ENCODE measurements around the gene MYADML2.

The MYADML2 gene

DNA sequence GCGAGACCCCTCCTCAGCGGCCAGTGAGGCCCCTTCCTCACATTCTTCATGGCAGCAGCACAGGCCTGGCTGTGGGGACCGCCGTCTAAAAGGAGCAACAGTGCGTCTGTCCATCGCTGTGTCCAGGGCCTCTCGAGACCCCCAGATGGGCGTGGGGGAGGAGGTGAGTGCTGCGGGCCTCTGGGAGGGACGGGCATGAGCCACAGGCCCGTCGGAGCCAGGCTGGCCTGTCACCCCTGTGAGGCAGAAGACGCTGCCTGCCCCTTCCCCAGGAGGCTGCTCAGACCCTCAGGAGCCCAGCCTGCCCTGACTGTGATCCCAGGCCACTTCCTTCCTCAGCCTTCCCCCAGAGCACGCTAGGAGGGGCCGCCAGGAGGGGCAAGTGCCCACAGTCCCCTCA is 7.8 kb downstream of the MYADML2 start:
- DNase-seq (ENCODE audit: low read depth), result no peak

DNA sequence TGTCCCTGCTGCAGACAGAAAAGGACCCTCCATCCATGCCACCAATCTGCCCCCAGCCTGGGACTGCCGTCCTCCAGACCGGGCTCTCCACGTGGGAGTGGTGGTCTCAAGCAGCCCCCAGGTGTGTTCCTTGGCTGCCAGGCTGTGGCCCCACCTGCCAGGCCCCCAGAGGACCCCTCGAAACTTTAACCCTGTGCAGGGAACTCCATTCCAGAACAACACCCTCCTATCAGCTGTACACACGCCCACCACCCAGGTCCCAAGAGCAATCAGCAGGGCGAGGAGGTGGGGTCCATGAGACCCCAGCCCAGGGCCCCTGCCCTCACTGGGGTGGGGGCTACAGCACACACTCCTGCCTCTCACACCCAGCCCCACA is 11.3 kb downstream of the MYADML2 start:
- DNase-seq (ENCODE audit: low read depth), result no peak

DNA sequence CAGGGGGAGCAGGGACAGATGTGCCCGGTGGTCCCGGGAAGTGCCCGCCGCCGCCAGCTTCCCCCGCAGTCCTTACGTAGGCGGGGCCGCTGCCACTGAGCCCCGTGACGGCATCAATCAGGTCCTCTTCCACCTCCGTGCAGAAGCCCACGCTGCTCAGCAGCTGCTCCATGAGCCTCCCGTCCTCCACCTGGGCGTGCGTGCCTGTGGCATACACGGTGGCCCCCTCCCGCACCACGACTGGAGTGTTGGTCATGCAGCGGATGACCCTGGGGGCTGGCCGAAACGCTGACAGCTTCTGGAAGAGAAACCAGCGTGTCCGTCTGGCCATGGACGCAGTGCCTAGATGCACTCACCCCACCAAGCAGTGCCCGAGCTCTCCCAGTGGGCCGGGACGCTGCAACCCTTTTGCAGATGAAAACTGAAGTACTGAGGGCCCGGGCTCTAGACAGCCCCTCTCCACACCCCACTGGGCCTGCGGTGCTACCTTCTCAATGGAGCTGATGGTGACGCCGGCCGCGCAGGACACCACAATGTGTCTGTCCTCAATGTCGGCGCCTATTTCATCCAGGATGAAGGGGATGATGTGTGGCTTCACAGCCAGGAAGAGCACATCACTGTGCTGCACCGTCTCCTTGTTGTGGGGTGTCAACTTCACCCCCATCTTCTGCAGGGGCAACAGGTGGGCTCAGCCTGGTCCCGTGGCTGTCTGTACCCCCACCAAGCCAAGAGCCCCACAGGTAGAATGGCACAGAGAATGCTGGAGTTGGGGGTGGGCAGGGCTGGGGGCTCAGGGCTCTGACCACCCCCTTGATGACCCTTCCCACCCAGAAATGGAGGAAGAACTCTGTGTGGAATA is 12.0 kb downstream of the MYADML2 start:
- DNase-seq (ENCODE audit: low read depth), result no peak

DNA sequence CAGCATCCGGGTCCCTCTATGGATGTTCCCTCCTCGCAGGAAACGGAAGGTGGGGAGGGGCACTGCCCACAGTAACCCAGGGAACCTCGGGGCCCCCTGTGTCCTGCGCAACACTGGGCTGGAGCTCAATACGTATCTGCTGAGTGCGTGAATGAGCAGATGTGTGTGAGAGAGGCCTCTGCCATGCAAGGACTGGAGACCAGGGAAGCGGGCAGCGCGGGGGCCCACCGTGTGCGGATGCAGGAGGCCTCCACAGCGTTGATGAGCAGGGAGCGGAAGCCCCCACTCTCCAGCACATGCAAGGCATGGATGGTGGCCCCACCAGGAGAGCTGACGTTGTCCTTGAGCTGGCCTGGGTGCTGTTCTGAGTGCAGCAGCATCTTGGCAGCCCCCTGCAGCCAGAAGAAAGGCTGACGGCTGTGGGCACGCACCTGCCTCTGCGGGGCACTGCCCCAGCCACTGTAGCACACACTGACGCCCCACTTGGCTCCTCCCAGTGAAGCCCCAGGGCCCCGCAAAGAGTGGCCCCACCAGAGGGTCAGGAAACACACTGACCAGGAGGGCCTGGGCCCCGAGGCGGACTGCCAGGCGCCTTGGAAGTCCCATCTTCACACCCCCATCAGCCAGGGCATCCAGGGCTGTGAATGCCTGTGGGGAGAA is 12.8 kb downstream of the MYADML2 start:
- DNase-seq (ENCODE audit: low read depth), result no peak

DNA sequence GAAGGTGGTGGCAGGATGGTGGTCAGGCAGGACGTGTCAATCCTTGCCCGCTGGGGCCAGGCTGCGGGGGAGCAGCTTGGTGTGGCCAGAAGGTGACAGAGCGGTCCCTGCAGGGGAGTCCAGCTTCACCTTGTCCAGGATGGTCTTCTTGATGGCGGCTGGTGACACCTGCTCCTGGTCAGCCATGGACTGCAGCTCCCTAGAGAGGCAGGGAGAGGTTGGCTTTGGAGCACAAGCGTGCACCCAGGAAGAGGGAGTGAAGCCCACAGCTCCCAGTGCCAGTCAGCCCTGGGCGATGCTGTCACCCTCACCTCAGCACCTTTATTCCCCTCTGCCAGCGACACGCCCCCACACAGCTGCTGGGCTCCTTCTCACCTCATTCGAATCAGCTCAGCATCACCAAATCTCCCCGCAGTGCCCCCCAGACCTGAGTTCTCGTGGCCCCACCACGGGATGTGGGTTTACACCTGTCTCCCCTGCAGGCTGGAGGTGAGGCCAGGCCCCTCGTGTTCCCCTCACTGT is 13.8 kb downstream of the MYADML2 start:
- DNase-seq (ENCODE audit: low read depth), result no peak

DNA sequence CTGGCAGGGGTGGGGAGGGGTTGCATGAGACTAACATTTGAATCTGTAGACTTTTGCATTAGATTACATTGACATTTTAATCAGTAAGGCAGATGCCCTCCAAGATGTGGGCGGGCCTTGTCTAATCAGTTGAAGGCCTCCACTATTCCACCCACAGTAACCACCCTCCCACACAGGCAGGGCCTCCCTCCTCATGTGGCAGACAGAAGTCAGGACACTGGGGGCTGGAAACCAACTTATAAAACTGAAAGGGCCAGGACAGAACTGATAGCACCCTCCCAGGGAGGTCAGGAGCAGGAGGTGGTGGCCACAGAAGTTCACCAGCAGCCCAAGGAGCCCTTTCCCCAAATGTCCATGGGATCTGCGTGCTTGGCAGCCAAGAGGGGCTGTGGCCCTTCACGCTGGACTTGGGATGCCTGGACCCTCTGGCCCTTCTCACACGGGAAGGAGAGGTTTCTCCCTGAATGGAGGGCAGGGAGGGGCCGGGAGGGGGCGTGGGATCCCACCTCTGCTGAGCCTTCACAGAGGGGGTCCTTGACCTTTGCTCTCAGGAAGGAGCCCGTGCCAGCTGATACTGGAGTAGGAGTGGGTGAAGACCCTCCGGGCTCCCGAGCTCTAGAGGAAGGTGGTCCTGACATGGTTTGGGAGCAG is 14.6 kb downstream of the MYADML2 start:
- DNase-seq (ENCODE audit: low read depth), result no peak

DNA sequence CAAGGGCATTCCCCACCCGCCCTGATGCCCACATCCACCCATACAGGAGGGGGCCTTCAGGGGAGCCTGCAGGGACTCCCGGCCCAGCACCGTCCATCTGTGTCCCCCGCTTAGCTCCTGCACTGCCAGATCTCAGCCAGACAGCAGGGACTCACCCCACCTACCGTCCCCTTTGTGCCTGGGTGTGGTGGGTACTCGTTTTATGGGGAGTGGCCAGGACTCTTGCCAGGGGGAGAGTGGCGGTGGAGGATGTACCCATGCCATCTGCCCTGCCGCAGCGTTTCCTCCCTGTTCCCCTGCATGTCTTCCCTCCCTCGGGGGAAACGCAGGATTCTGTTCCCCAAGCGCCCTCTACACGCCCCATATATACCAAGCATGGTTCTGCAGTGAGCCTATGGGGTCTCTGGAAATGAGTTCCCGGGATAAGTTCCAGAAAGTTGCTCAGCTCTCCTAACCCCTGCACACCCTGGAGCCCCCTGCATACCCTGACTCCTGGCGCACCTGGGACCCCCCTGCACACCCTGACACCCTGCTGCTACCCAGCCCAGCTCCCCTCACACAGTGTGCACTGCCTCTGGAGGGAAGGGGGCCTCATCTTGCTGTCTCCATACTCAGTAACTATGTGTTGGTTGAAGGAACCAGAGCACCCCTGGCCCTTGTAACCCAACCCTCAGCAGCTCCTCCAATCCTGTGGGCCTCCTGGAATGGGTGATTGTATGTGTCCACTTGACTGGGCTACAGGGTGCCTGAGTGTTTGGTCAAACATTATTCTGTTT is 15.3 kb downstream of the MYADML2 start:
- no peak for DNase-seq (ENCODE audit: low read depth)

DNA sequence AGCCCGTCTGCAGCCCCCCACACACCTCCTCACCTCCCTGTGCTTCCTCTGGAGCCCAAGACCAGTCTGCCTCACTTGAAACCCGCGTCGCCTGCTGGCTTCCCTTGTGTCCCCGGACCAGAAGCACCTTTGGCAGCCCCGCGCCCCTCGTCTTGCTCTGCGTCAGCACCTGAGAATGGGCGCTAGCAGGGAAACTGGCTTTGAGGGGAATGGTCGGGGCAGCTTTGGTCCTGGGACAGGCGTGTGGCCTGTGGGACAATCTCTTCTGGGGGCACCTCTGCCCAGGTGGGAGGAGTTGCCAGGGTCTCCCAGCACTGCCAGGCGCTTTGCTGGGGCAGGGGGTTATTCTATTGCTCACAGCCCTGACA is 15.9 kb downstream of the MYADML2 start:
- no peak for DNase-seq (ENCODE audit: low read depth)

DNA sequence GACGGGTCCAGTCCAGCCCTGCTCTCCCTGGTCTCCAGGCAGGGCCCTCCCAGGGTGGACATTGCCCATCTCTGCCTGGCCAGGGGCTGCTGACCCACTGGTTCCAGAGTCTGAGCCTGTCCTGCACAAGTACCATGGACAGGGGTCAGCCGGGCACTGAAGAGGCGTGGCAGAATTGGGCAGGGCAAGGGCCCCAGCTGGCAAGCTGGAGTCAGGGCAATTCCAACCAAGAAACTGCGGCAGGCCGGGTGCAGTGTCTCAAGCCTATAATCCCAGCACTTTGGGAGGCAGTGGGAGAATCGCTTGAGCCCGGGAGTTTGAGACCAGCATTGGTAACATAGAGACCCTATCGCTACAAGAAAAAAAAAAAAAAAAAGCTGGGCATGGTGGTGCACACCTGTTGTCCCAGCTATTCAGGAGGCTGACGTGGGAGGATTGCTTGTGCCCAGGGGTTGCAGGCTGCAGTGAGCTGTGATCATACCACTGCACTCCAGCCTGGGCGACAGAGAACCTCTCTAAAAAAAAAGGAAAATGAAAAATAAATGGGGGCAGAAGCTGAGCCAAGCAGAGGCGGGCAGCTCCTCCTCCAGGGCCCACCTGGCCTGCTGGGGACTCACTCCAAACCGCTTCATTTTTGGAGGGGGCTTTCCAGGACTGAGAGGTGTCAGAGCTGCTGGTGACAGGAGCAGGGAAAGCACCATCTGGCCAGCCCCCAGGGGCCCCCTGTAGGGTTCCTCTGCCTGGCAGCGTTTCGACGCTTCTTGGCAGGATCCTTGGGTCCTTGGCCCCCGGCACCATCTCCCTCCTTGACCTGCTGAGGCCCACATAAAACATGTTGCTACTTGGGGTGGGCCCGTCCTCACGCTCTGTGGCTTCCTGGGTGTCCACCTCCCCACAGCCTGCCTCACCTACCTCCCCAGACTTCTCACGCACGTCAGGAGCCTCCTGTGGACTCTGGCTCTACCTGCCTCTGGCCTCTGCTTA is 16.6 kb downstream of the MYADML2 start:
- DNase-seq (ENCODE audit: low read depth), result no peak

DNA sequence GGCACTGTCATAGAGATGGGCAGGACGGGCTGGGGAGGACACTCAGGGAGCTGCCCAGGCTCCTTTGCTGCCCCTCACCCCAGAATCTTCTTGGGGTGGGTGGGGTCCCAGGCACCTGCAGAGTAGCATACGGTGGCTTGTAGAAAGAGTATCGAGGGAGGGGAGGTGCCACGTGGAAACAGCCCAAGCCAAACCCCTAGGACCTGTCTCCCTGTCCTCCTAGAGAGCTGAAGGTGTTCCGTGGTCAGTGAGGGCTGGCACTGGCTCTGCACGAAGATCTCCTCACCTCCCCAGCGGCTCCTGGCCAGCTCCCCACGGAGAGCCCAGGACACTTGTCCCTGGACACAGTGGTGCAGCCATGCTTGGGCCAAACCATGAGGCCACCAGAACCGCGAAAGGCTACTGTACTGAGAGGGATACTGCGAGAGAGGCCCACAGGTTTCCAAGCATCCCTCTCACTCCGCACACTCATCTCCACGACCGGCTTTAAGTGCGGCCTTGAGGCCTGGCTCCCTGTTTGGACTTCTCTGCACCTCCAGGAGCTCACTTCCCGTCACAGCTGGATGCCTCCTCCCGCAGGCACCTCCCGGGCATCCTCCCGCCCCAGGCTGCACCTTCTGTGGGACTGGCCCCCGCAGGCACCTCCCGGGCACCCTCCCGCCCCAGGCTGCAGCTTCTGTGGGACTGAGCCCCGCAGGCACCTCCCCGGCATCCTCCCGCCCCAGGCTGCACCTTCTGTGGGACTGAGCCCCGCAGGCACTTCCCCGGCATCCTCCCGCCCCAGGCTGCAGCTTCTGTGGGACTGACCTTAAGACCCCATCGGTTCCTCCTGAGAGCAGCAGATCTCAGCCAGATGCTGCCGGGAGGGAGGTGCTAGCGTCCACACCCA is 17.5 kb downstream of the MYADML2 start:
- no peak for DNase-seq (ENCODE audit: low read depth)

DNA sequence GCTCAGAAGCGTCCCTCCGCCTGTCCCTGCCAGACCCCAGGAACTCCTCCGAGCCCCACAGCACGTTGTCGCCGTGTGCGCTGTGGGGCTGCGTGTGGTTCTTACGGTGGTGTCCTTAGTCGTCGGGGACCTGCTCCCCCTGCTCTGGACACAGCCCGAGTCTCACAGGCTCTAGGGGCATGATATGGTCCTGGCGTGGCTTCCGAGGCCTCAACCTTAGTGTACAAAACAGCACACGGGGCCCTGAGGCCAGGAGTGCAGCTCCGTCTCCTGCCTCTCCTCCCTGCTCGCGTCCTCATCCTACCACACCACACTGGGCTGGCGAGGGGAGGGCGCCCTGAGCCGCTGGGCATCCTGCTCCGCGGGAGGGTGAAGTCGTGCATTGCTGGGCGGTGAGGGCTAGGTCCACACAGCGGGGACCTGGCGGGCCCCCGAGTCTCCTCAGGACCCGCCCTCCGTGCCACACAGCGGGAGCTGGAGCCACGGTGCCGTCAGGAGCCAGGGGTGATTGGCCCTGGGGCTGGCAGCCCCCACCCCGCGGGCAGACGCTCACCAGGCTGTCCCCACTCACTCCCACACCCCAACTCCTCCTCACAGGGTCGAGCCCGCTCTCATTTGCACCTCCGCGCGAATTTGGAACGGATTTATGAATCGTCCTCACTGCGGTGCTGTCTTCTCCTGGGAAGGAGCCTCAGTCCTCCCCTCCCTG is 18.3 kb downstream of the MYADML2 start:
- no peak for DNase-seq (ENCODE audit: low read depth)

DNA sequence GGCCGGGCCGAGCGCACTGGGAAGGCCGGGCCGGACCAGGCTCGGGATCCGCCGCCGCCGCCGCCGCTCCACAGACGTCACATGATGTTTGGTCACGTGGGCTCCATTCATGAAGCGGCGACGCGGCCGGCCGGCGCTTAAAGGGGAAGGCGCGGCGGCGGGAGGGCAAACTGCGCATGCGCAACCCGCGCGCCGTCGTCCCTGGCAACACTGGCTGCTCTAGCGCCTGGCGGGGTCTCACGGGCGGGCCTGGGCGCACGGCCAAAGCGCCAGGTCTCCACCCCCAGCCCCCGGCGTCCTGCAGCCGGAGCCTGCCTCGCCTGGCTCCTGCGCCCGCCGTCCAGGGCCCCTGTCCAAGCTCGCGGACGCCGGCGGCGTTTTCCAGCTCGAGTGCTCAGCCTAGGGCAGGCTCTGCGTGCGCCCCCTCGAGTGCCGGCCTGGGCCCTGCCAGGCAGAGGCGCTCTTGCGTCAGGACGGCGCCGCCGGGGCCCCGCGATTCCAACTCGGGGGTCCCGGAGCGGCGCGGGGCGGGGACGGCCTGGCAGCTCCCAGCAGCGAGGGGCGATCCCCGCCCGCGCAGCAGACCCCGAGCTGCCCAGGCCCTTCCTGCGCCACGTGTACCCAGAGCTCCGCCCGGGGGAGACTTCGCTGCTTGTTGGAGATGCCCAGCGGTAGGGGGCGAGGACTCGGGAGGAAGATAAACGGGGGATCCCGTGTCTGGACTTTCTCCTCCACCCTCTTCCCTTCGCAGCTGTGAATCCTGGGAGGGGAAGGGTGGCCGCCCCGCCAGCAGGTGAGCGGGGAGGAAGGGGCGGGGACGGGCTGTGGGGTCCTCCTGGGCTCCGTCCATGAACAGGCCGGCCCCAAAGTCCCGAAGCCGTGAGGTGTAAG is 19.1 kb downstream of the MYADML2 start, which contains the start of gene MAFG:
MAFG (minus strand) TSS at position 83 of the 891 bp plus-strand sequence. CDS start 4,550 bp downstream, outside the sequence.
- DNase-seq (ENCODE audit: low read depth), result peak; percentile 73

DNA sequence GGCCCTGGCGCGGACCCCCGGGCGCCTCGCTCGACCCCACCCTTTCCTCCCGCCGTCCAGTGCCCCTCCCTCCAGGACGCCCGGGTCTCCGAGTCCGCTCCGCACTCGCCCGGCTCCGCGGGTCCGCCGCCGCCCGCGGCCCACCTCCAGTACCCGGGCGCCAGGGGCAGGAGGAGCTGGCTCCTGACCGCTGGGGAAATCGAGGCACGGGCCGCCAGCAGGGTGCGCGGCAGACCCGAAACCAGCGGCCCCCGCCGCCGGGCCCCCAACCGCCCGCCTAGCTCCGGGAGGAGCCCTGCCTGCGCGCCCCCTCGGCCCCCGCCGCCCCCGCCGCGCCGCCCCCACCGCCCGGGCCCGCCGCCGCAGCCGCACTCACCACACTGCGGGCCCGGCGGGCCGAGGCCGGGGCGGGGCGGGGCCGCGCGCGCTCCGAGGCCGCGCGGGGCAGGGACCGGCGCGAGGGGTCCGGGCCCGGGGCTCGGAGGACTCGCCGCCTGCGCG is 19.8 kb downstream of the MYADML2 start:
- DNase-seq (ENCODE audit: low read depth), result no peak

DNA sequence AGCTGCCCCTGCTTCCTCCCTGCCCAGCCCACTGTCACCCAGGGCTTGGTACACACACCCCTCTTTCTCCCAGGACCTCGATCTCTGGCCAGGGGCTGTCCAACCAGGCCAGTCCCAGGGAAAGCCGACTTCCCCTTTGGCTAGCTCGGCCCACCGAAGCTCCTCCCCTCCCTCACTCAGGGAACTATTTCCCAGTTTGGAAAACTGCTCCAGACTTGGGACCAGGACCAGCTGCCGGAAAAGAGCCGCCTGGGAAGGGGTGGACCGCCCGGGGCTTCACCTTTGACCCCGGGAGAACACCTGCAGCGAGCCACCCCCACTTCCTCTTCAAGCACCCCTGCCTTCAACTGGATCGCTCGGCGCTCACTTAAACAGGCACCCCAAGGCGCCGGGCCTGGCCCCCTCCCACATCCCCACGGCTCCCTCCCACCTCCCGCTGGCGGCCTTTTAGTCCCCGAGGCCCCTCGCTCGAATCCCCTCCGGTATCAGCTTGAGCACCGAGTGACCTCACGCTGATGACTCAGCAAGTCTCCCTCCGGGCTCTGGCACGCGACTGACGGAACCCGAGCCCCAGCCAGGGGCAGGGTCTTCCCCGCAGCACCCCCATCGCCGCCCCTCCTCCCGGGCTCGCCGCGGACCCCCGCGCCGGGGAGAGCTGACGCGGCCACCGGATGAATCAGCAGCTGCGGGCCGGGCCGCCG is 20.4 kb downstream of the MYADML2 start:
- no peak for DNase-seq (ENCODE audit: low read depth)

DNA sequence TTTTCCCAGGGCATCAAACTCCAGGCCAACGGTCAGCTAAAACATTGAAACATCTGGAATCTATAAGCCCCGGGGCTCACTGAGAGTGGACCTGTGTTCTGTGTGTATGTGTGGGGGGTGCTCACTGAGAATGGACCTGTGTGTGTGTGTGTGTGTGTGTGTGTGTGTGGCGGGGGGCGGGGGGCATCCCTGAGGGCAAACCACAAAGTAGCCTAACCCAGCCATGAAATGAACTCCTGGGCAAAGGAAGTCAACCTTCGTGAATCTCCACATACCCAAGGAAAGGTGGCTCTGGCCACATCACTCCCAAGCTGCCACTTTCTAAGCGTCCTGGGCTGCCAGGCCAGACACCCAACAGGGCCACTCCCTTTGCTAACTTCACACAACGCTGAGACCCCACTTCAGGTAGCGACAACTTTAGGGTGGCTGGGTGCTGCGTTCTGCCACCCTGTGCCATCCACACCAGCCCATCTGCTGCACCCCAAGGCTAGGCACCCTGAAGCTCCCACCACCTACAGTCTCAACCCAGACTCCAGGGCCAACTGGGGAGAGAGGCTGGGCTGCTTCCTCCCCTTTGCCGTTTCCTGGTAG is 21.1 kb downstream of the MYADML2 start:
- DNase-seq (ENCODE audit: low read depth), result no peak

DNA sequence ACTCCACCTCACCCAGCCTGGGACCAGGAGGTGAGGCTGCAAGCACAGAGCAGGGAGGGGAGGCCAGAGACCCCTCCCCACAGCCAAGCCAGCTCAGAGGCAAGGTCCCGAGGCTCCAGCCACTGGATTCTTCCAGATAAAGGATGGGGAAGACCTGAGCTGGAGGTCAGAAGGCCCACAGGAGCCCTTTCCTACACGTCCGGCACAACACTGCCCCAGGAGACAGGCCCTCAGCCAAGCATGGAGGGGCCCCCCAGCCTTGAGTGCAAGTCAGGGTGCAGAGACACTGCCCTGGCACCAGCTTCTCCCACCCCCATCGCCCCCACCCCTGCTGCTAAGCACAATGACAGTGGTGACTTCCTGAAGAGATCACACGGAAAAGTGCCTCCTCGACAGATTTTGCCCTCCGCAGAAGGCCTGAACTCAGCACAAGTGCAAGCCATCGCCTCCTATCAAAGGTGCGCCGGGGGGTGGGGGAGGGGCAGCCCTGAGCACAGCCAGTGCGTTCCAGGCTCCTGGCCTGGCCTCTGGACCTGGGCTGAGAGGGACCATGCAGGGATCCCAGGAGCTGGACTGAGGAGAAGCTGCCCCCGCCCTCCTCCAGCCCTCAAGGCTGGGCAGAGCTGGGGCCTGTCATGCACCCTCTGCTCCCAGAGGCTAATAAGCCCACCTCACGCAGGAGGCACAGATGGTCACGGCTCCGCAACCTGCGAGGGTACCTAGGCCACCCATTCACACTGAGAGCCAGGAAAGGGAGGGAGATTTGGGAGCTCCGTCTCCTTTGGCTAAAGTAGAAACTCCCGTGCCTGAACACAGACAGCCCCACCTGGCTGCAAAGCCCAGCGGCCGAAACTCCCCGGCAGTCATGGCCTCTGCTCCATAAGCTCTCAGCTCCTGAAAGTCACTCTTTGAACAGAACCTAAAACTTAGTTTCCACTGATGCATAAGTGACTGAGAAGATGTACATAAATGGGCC is 22.2 kb downstream of the MYADML2 start:
- DNase-seq (ENCODE audit: low read depth), result no peak

Data from stimulated activated CD8-positive, alpha-beta memory T cell treated with anti-CD3 and anti-CD28 coated beads, Interleukin-15, amount 100 ng/mL, for 1 hour (primary cell).